D721Med (cell line): Measurements from ENCODE around the gene AIG1.

Source experiments
- DNase-seq: peaks from one replicate; pipeline ENCODE4 v3.0.0; 2011; ENCODE audit warnings: low spot score; ENCODE audit not compliant: insufficient read length
- FAIRE-seq: peaks from 2 replicates; lab custom pipeline; 2011; peaks lifted over from hg19 to GRCh38; lab: Jason Lieb, UNC
- CTCF ChIP-seq: IDR thresholded peaks from 2 replicates; pipeline ENCODE4 v1.5.1; 2012; ENCODE audit warnings: mild to moderate bottlenecking, control low read depth; ENCODE audit not compliant: insufficient read depth; ENCODE audit errors: missing control alignments

The AIG1 gene

GRCh38 chr6:143368426-143368825, 307.7 kb downstream of the AIG1 start:
- DNase-seq (no peak), FAIRE-seq (no peak)
- no peak for TF ChIP-seq CTCF

GRCh38 chr6:143369971-143370370, 309.3 kb downstream of the AIG1 start:
- no peak for TF ChIP-seq CTCF
- FAIRE-seq: no peak

DNA sequence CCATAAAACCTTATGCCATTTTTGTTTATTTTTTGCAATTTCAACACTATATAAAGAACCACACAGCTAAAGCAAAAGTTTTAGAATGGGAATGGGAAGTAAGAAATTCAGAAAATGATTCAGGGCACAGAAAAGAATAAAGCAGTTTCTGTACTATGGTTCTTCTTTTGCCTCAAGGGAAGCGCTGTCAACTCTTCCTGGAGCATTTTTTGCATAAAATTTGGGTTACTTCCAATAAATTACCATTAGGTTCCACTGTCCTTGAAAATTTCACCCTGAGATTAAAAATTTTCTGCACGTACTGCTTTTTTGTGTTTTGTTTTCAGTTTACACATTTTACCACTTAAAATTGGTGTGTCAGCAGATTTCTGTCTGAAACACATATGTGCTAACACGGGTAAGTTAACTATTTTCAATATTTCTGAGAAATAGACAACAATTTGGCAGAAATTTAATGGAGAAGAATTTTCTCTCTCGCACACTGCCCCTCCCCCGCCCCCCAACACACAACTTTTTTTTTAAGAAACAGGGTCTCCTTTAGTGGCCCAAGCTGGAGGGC, 310.2 kb downstream of the AIG1 start:
- FAIRE-seq (no peak), DNase-seq (no peak)
- no peak for TF ChIP-seq CTCF

More at GRCh38 chr6:143369971-143370370, 309.3 kb downstream of the AIG1 start:
- no peak for DNase-seq

DNA sequence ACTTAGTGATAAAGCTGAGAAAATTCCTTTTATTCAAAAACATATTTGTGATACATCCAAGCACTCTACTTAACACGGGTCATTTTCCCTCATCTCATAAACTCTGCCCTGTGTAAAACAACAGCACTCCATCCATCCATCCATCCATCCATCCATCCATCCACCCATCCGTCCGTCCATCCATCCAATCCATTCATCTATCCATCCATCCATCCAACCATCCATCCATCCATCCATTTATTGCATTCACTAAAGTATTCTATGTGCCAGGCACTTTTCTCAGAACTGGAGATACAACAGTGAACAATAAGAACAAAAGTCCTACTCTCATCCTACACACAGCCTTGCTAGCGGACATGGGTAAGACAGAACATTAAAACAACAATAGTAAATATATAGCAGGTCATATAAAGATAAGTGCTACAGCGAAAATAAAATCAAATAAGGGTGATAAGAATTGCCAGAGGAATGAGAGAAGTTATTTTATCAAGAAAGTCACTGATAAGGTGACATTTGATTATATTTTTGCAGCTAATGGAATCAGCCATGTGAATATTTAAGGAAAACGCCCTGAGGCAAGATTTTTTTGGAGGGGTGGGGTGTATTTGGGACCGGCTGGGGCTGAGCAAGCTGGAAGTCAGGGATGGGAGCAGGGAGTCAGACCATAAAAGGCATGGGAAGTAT, 311.7 kb downstream of the AIG1 start:
- no peak for TF ChIP-seq CTCF
- DNase-seq (no peak), FAIRE-seq (no peak)

- FAIRE-seq: no peak
- no peak for DNase-seq
- no peak for TF ChIP-seq CTCF
These were observed 313.3 kb downstream of the AIG1 start for GRCh38 chr6:143374014-143374413.

GRCh38 chr6:143375022-143375585, 314.4 kb downstream of the AIG1 start:
- TF ChIP-seq CTCF: no peak
- no peak for FAIRE-seq
- DNase-seq: no peak

DNA sequence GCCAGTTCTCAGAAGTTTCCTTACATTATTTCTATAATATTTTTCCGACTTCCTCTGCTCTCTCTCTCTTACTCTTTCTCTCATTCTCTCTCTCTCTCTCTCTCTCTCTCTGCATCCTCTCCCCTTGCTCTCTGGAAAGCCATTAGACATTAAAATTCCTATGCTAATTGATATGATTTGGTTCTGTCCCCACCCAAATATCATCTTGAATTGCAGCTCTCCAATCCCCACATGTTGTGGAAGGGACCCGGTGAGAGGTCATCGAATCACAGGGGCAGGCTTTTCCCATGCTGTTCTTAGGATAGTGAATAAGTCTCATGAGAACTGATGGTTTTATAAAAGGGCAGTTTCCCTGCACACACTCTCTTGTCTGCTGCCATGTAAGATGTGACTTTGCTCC, 315.7 kb downstream of the AIG1 start:
- FAIRE-seq: no peak
- no peak for DNase-seq
- no peak for TF ChIP-seq CTCF
